ENCODE results near the gene OR7D4.

DNA sequence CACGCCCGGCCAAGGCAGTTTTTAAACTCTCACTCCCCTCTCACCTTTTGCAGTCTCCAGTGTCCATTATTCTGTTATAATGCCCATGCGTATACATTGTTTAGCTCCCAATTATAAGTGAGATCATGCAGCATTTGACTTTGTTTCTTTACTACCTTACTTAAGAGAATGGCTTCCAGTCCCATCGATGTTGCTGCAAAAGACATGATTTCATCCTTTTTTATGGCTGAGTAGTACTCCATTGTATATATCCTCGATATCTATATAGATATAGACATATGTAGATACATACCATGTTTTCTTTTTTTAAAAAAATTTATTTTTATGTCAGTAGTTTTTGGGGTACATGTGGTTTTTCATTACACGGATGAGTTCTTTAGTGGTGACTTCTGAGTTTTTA lies 32.2 kb downstream of the OR7D4 start:
- TF ChIP-seq POLR2AphosphoS5 (IDR thresholded peaks at IDR 0.05): no peak
- TF ChIP-seq POLR2A (IDR thresholded peaks at IDR 0.05; ENCODE audit: low read depth): no peak
- TF ChIP-seq, protein P1, sequence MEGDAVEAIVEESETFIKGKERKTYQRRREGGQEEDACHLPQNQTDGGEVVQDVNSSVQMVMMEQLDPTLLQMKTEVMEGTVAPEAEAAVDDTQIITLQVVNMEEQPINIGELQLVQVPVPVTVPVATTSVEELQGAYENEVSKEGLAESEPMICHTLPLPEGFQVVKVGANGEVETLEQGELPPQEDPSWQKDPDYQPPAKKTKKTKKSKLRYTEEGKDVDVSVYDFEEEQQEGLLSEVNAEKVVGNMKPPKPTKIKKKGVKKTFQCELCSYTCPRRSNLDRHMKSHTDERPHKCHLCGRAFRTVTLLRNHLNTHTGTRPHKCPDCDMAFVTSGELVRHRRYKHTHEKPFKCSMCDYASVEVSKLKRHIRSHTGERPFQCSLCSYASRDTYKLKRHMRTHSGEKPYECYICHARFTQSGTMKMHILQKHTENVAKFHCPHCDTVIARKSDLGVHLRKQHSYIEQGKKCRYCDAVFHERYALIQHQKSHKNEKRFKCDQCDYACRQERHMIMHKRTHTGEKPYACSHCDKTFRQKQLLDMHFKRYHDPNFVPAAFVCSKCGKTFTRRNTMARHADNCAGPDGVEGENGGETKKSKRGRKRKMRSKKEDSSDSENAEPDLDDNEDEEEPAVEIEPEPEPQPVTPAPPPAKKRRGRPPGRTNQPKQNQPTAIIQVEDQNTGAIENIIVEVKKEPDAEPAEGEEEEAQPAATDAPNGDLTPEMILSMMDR (IDR thresholded peaks at IDR 0.05): no peak
- no peak for TF ChIP-seq EP300 (IDR thresholded peaks at IDR 0.05)
